Lower lobe of right lung (tissue), 2 donors: ENCODE measurements around the gene ADGRB2. TPM values are rescaled to one million over a fixed set of nuclear protein-coding genes. Genes with fewer than 3 reads are reported as not detected.

Source experiments
- ATAC-seq, 2 donors: fragments of 200-7000 bp; cut with Tn5 transposase; one replicate each; pipeline ENCODE4 v1.9.1; 2020 to 2022; ENCODE audit warnings: mild to moderate bottlenecking in 2 of 2, moderate library complexity in 2 of 2
- DNase-seq: peaks from one replicate; pipeline ENCODE4 v3.0.0-alpha.2; 2020
- H3K27ac ChIP-seq: fragments of 200-600 bp; one replicate; pipeline ENCODE4 v1.8.0; 2022
- H3K27me3 ChIP-seq: fragments of 200-600 bp; one replicate; pipeline ENCODE4 v1.8.0; 2022; ENCODE audit warnings: low read depth
- H3K36me3 ChIP-seq: fragments of 200-600 bp; one replicate; pipeline ENCODE4 v1.8.0; 2022; ENCODE audit warnings: mild to moderate bottlenecking
- H3K4me1 ChIP-seq: fragments of 200-600 bp; one replicate; pipeline ENCODE4 v1.8.0; 2022
- H3K4me3 ChIP-seq: fragments of 200-600 bp; one replicate; pipeline ENCODE4 v1.8.0; 2022; ENCODE audit warnings: mild to moderate bottlenecking
- H3K9me3 ChIP-seq: fragments of 200-600 bp; one replicate; pipeline ENCODE4 v1.8.0; 2022
- intact Hi-C: fragments of 100-400 bp; cut with DNase I; formaldehyde crosslinking; loops from one replicate; pipeline ENCODE4 v1.11.0; 2022
- total RNA-seq: library from RNA; stranded (reverse); fragmentation: NEBNext Ultra II Directional; extraction: Animal tissue kit (Norgen Biotek cat#: 25700); gene quantifications from one replicate; pipeline ENCODE4 v1.2.1, GENCODE V29; 2021
- TF ChIP-seq, protein P1 (sequence below): fragments of 200-600 bp; IDR thresholded peaks from one replicate; pipeline ENCODE4 v1.8.0; 2022; ENCODE audit warnings: antibody characterized with exemption, mild to moderate bottlenecking
- donor health status: DM: no; HTN: yes; CAD: no; lungs with severe emphysema.

ADGRB2 gene
- total RNA-seq, 1 donor from 2014 or later: 1.1 TPM

DNA sequence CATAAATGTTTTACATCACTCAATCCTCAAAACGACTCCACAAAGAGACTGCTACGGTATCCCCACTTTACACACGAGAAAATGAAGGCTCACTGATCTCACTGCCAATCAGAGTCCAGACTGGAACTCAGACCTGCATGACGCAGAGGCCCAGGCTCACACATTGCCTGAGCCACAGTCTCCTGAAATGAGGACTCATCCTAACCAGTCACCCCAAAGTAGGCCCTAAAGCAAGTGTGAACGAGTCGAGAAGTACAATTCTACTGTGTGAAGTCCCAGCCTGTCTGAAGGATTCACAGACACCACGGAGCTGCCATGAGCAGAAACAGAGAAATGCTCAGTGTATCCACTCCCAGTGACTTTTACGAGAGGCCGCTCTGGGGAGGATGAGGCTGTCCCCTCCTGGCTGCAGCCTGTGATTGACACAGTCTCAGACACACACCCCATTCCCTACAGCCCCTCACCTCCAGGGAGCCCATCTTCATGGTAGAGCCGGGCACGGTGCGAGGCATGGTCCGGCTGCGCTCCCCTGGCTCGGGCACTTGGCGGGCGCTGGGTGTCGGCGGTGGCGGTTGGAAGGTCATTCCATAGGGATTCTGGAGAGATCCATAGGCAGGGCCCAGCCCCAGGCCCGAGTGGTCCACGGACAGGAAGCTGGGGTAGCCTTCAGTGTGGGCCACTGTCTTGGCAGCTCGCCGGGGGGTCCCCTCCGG, 33.6 kb downstream of the ADGRB2 start:
- Histone ChIP-seq H3K27me3 (peaks cover 8% of the 10 kb centered on the region), H3K36me3 (no peaks in the 10 kb centered on the region), H3K9me3 (no peaks in the 10 kb centered on the region), H3K4me3 (no peak overlapping the region), H3K4me1 (no peaks in the 10 kb centered on the region), H3K27ac (no peak overlapping the region)
- DNase-seq (no peak), ATAC-seq (no peak)
- intact Hi-C loops: no loop called here
- TF ChIP-seq, protein P1, sequence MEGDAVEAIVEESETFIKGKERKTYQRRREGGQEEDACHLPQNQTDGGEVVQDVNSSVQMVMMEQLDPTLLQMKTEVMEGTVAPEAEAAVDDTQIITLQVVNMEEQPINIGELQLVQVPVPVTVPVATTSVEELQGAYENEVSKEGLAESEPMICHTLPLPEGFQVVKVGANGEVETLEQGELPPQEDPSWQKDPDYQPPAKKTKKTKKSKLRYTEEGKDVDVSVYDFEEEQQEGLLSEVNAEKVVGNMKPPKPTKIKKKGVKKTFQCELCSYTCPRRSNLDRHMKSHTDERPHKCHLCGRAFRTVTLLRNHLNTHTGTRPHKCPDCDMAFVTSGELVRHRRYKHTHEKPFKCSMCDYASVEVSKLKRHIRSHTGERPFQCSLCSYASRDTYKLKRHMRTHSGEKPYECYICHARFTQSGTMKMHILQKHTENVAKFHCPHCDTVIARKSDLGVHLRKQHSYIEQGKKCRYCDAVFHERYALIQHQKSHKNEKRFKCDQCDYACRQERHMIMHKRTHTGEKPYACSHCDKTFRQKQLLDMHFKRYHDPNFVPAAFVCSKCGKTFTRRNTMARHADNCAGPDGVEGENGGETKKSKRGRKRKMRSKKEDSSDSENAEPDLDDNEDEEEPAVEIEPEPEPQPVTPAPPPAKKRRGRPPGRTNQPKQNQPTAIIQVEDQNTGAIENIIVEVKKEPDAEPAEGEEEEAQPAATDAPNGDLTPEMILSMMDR: no peak

DNA sequence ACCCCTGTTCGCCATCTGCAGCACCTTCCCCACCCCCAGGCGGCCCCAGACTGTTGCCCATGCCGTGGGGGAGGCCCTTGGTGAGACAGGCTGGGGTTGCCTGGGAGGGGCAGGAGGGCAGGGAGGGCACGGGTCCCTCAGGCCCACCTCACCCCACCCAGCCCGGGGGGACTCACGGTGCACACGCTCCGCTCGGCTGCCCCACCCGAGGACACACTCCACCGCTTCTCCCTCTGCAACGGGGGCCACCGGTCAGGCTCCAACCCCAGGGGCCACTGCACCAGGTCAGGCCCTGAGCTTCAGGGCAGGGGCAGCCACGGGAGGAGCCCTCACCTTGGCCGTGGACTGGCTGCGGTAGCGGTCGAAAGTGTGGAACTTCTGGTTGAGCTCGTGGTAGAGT, 36.3 kb downstream of the ADGRB2 start:
- ATAC-seq (peak; percentile 5 to 7), DNase-seq (no peak)
- Histone ChIP-seq H3K36me3 (no peaks in the 10 kb centered on the region), H3K4me3 (no peak overlapping the region), H3K4me1 (no peaks in the 10 kb centered on the region), H3K9me3 (no peaks in the 10 kb centered on the region), H3K27me3 (peaks cover 12% of the 10 kb centered on the region), H3K27ac (no peak overlapping the region)
- intact Hi-C loops: no loop called here
- TF ChIP-seq, protein P1: no peak

DNA sequence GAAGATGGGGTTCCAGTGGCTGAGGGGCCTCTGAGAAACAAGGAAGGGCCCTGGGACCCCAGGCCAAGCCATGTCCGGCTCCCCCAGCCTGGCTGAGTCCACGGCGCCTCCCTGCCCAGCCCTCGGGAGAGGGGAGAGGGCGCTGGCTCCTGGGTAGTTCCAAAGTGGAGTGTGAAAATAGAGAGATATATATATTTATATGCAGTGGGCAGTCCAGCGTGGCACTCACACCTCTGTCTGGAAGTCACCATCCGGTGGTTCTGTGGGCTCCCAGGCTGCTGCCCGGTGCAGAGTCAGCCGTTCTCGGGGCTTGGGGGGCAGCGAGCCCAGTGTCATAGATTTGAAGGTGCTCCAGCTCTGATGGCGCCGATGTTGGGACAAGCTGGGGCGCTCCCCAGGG, 36.9 kb downstream of the ADGRB2 start:
- H3K9me3 ChIP-seq: no peaks in the 10 kb centered on the region
- H3K36me3 ChIP-seq: no peaks in the 10 kb centered on the region
- H3K4me1 ChIP-seq: no peaks in the 10 kb centered on the region
- TF ChIP-seq, protein P1: no peak
- intact Hi-C loops: no loop called here
- no peak overlapping the region for H3K4me3 ChIP-seq
- no peak for ATAC-seq
- no peak overlapping the region for H3K27ac ChIP-seq
- H3K27me3 ChIP-seq: peaks cover 15% of the 10 kb centered on the region
- DNase-seq: no peak

DNA sequence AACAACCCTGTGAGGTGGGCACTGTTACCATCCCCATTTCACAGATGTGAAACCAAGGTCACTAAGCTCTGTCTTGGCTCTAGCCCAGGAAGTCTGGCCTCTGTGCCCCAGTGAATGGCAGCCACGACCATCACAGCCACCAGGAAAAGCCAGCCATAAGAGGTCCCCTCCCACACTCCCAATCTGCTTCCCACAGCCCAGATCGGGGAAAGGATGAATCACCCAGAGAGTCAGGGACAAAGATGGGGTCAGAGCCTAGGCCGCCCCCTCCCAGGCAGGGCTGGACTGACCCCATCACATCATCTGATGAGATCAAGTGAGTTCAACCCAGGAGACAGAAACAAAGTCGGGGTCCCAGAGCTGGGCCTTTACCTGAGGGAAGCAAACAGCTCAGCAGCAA, 37.4 kb downstream of the ADGRB2 start:
- no peak for DNase-seq
- Histone ChIP-seq H3K27me3 (peaks cover 15% of the 10 kb centered on the region), H3K9me3 (no peaks in the 10 kb centered on the region), H3K36me3 (no peaks in the 10 kb centered on the region), H3K4me1 (no peaks in the 10 kb centered on the region), H3K27ac (no peak overlapping the region), H3K4me3 (no peak overlapping the region)
- ATAC-seq: no peak
- intact Hi-C loops: no loop called here
- TF ChIP-seq, protein P1: no peak

DNA sequence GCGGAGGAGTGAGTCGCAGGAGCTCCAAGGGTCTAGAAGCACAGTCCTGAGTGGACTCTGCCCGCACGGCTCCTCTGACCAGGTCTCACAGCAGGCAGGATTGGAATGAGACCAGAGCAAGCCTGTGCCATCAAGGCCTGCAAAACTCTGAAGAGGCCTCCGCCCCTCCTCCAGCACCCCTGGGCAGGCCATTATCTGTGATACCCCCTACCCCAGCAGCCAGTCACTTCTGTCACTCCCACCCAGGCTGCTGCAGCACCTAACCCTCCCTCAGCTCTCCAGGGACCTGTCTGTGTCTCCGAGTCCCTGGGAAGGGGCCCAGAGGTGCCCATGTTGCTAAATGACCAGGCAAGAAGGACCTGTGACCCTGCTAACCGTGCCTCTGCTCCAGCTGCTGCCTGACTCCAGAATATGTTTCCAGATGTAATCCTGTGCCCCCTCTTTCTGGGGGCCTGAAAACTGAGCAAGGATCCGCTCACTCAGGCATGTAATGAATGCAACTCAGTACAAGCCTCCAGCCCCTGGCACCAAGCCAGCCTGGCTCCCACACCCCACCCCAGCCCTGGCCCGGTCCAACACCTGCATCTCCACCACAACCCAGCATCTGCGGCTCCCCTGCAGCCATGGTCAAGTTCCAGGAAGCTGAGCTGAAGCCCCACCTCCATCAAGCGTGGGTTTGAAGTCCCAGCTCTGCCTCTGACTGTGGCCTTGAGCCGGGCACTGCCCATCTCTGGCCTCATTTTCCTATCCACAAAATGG, 38.2 kb downstream of the ADGRB2 start:
- ATAC-seq (no peak), DNase-seq (no peak)
- intact Hi-C loops: no loop called here
- H3K4me3 ChIP-seq: no peak overlapping the region
- TF ChIP-seq, protein P1: no peak
- H3K9me3 ChIP-seq: no peaks in the 10 kb centered on the region
- peaks cover 19% of the 10 kb centered on the region for H3K27me3 ChIP-seq
- no peak overlapping the region for H3K27ac ChIP-seq
- no peaks in the 10 kb centered on the region for H3K4me1 ChIP-seq
- no peaks in the 10 kb centered on the region for H3K36me3 ChIP-seq
